Measurements from ENCODE around the gene UTP15. TPM values are rescaled to one million over a fixed set of nuclear protein-coding genes. Genes with fewer than 3 reads are reported as not detected.

Gene UTP15
- total RNA-seq, 5 donors from 2014 or later (not counting 1 experiment from before 2014, with no cell fraction given) = 21.6 to 40.6 (median 24.5) TPM

DNA sequence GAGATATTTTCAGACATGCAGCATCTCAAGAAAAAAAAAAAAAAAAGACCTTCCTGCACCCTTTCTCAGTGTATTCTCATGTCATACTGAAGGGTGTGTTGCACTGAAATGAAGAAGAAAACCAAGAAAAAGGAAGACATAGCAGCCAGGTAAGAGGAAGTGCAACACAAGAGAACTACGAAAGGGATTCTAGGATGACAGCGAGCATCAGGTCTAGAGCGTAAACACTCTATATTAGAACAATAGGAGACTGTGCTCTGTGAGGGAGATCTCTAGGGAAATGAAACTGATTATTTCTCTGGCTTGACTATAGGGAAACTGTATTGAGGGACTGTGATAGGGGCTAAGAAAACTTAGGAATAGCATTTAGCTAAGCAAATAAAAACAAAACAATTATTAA, 37.3 kb upstream of the UTP15 start:
- Mint-ChIP-seq H3K27ac (no peak overlapping the region), H3K27me3 (peaks cover 17 to 20% of the 10 kb centered on the region in 2 donors), H3K4me3 (no peak overlapping the region), H3K9me3 (no peaks in the 10 kb centered on the region), H3K36me3 (no peaks in the 10 kb centered on the region), H3K4me1 (no peaks in the 10 kb centered on the region)
- CTCF ChIA-PET = no interaction called here
- H3K4me1 ChIP-seq (ENCODE audit: control insufficient read depth in 1 of 2, extremely low read depth in 1 of 2, insufficient read depth in 2 of 2, low read length in 2 of 2) = no peaks in the 10 kb centered on the region
- no peak overlapping the region for H3K4me3 ChIP-seq (ENCODE audit: control insufficient read depth in 1 of 2, extremely low read depth in 1 of 2, low read length in 1 of 2)
- no peaks in the 10 kb centered on the region for H3K9me3 ChIP-seq
- no peak for ATAC-seq (replicated peaks in 1 of 4)
- no CpG with 5 or more reads among the region's 3 CpGs for WGBS (ENCODE audit: insufficient coverage)
- no peaks in the 10 kb centered on the region for H3K36me3 ChIP-seq (ENCODE audit: control insufficient read depth in 2 of 2, extremely low read depth in 1 of 2, insufficient read depth in 1 of 2, low read length in 1 of 2)
- peaks cover 3 to 4% of the 10 kb centered on the region in 2 experiments for H3K27me3 ChIP-seq (replicated peaks in 1 of 2; ENCODE audit: control insufficient read depth in 2 of 2, extremely low read depth in 1 of 2, insufficient read depth in 2 of 2, low read length in 1 of 2)
- POLR2A ChIA-PET = no interaction called here
- DNase-seq = no peak
- H3K27ac ChIP-seq (ENCODE audit: low read length) = no peak overlapping the region

DNA sequence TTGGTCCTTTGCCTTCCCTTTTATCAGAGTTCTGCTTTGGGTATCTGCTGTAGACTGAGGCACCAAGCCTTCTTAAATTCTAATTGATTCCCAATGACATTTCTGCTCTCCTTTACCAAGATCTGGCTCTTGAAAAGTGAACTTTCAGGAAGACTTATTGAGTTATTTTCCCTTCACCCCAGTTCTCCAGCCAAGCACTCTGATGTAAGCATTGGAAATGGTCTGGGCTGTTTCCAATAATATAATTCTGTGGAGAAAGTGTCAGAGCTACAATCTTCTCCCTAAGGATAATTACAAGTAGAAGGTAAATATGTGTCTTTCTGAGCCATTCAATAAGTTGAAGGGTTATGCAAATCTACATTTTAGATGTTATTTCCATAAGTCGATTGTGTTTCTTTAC, 36.5 kb upstream of the UTP15 start:
- no peak overlapping the region for H3K4me3 Mint-ChIP-seq

DNA sequence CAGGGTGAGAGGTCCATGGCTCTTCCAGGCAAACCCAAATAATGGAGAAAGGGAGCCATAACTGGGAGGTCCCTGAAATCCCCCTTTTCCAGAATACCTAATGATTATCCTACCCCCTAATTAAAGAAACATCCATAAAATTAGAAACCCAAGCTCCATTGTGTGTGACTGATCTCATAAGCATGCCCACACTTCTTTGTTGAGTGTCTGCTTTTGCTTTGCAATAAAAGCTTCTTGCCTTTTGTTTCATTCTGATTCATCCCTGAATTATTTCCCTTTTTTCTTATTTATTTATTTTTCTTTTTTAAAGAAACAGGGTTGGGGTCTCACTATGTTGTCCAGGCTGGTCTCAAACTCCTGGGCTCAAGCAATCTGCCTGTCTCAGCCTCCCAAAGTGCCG, 34.2 kb upstream of the UTP15 start:
- Mint-ChIP-seq H3K4me1 (no peaks in the 10 kb centered on the region), H3K27me3 (peaks cover 24 to 27% of the 10 kb centered on the region in 2 donors), H3K9me3 (no peaks in the 10 kb centered on the region), H3K36me3 (no peaks in the 10 kb centered on the region), H3K4me3 (no peak overlapping the region), H3K27ac (no peak overlapping the region)
- DNase-seq = no peak
- H3K9me3 ChIP-seq = no peaks in the 10 kb centered on the region
- POLR2A ChIA-PET = no interaction called here
- no peak overlapping the region for H3K27ac ChIP-seq (ENCODE audit: low read length)
- H3K27me3 ChIP-seq (replicated peaks in 1 of 2; ENCODE audit: control insufficient read depth in 2 of 2, extremely low read depth in 1 of 2, insufficient read depth in 2 of 2, low read length in 1 of 2) = peaks cover 3 to 8% of the 10 kb centered on the region in 2 experiments
- CTCF ChIA-PET = no interaction called here
- no peaks in the 10 kb centered on the region for H3K4me1 ChIP-seq (ENCODE audit: control insufficient read depth in 1 of 2, extremely low read depth in 1 of 2, insufficient read depth in 2 of 2, low read length in 2 of 2)
- ATAC-seq (replicated peaks in 1 of 4) = no peak
- H3K4me3 ChIP-seq (ENCODE audit: control insufficient read depth in 1 of 2, extremely low read depth in 1 of 2, low read length in 1 of 2) = no peak overlapping the region
- H3K36me3 ChIP-seq (ENCODE audit: control insufficient read depth in 2 of 2, extremely low read depth in 1 of 2, insufficient read depth in 1 of 2, low read length in 1 of 2) = no peaks in the 10 kb centered on the region
- WGBS (ENCODE audit: insufficient coverage) = no CpG with 5 or more reads among the region's 1 CpG

More for the DNA sequence above, 36.5 kb upstream of the UTP15 start:
- Mint-ChIP-seq H3K27me3 (peaks cover 22 to 23% of the 10 kb centered on the region in 2 donors), H3K4me1 (no peaks in the 10 kb centered on the region), H3K9me3 (no peaks in the 10 kb centered on the region), H3K27ac (no peak overlapping the region), H3K36me3 (no peaks in the 10 kb centered on the region)
- no peak for ATAC-seq (replicated peaks in 1 of 4)
- Histone ChIP-seq H3K27me3 (replicated peaks in 1 of 2; ENCODE audit: control insufficient read depth in 2 of 2, extremely low read depth in 1 of 2, insufficient read depth in 2 of 2, low read length in 1 of 2) (peaks cover 3 to 7% of the 10 kb centered on the region in 2 experiments), H3K4me3 (ENCODE audit: control insufficient read depth in 1 of 2, extremely low read depth in 1 of 2, low read length in 1 of 2) (no peak overlapping the region), H3K36me3 (ENCODE audit: control insufficient read depth in 2 of 2, extremely low read depth in 1 of 2, insufficient read depth in 1 of 2, low read length in 1 of 2) (no peaks in the 10 kb centered on the region), H3K4me1 (ENCODE audit: control insufficient read depth in 1 of 2, extremely low read depth in 1 of 2, insufficient read depth in 2 of 2, low read length in 2 of 2) (no peaks in the 10 kb centered on the region), H3K9me3 (no peaks in the 10 kb centered on the region), H3K27ac (ENCODE audit: low read length) (no peak overlapping the region)
- POLR2A ChIA-PET = no interaction called here
- WGBS (ENCODE audit: insufficient coverage) = no CpG with 5 or more reads among the region's 1 CpG
- no peak for DNase-seq
- CTCF ChIA-PET = no interaction called here

DNA sequence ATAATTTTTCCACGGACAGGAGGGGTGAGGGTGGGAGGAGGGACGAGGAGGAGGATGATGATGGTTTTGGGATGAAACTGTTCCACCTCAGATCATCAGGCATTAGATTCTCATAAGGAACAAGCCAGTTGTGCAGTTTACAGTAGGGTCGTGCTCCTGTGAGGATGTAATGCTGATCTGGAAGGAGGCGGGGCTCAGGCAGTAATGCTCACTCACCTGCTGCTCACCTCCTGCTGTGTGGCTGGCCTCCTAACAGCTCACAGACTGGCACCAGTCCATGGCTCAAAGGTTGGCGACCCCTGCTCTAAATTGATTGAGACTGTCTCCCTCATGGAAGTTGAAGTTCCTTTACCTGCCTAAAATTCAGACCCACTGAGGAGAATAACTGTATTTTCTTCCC, 33.3 kb upstream of the UTP15 start:
- DNase-seq (no peak), ATAC-seq (replicated peaks in 1 of 4) (no peak)
- Histone ChIP-seq H3K4me3 (ENCODE audit: control insufficient read depth in 1 of 2, extremely low read depth in 1 of 2, low read length in 1 of 2) (no peak overlapping the region), H3K27ac (ENCODE audit: low read length) (no peak overlapping the region), H3K36me3 (ENCODE audit: control insufficient read depth in 2 of 2, extremely low read depth in 1 of 2, insufficient read depth in 1 of 2, low read length in 1 of 2) (no peaks in the 10 kb centered on the region), H3K4me1 (ENCODE audit: control insufficient read depth in 1 of 2, extremely low read depth in 1 of 2, insufficient read depth in 2 of 2, low read length in 2 of 2) (no peaks in the 10 kb centered on the region), H3K27me3 (replicated peaks in 1 of 2; ENCODE audit: control insufficient read depth in 2 of 2, extremely low read depth in 1 of 2, insufficient read depth in 2 of 2, low read length in 1 of 2) (peaks cover 0 to 8% of the 10 kb centered on the region in 2 experiments), H3K9me3 (no peaks in the 10 kb centered on the region)
- ChIA-PET POLR2A (no interaction called here), CTCF (no interaction called here)
- Mint-ChIP-seq H3K27me3 (peaks cover 24 to 27% of the 10 kb centered on the region in 2 donors), H3K9me3 (no peaks in the 10 kb centered on the region), H3K36me3 (no peaks in the 10 kb centered on the region), H3K27ac (no peak overlapping the region), H3K4me3 (no peak overlapping the region), H3K4me1 (no peaks in the 10 kb centered on the region)
- WGBS (ENCODE audit: insufficient coverage) = 67% methylated on average over 1 of the region's 5 CpGs

DNA sequence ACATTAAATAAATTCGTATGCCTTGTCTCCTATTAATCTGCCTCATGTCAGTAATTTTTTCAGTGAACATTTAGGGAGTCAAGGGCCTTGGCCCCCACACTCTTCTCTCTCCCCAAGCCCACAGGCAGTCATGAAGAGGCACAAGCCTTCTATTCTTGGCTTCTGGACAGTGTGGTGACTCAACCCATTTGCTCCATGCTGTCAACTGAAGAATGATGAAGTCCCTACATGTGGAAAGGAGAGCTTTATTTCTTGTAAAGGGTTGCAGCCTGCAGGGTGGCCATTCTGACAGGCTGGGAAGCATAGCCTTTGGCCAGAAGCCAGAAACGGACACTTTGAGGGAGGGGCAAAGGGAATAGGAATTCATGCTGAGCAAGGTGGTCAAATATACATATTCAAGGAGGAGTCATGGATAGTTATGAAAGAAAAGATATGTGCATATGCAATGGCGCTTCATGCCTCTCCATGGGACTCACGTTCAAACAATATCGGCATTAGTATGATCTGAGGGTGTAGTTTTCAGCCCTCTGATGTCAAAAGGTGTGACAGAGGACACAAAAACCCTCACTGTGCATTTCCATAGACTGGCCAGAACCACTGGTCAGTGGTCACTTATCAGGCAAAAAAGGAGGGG, 31.4 kb upstream of the UTP15 start:
- Mint-ChIP-seq H3K36me3 (no peaks in the 10 kb centered on the region), H3K4me3 (no peak overlapping the region), H3K27ac (no peak overlapping the region), H3K9me3 (no peaks in the 10 kb centered on the region), H3K27me3 (peaks cover 24 to 27% of the 10 kb centered on the region in 2 donors), H3K4me1 (no peaks in the 10 kb centered on the region)
- ChIA-PET POLR2A (no interaction called here), CTCF (interaction anchor here in 1 of 2 donors (0.6 kb wide), 1 partner anchor 17 kb away, joined by 6 read pairs; no protein-coding TSS in a partner anchor)
- no peak for DNase-seq
- H3K36me3 ChIP-seq (ENCODE audit: control insufficient read depth in 2 of 2, extremely low read depth in 1 of 2, insufficient read depth in 1 of 2, low read length in 1 of 2) = no peaks in the 10 kb centered on the region
- WGBS (ENCODE audit: insufficient coverage) = 78% methylated on average over 4 of the region's 5 CpGs
- H3K4me3 ChIP-seq (ENCODE audit: control insufficient read depth in 1 of 2, extremely low read depth in 1 of 2, low read length in 1 of 2) = no peak overlapping the region
- peaks cover 0 to 16% of the 10 kb centered on the region in 2 experiments for H3K27me3 ChIP-seq (replicated peaks in 1 of 2; ENCODE audit: control insufficient read depth in 2 of 2, extremely low read depth in 1 of 2, insufficient read depth in 2 of 2, low read length in 1 of 2)
- ATAC-seq (replicated peaks in 1 of 4) = no peak
- H3K27ac ChIP-seq (ENCODE audit: low read length) = no peak overlapping the region
- H3K9me3 ChIP-seq = no peaks in the 10 kb centered on the region
- H3K4me1 ChIP-seq (ENCODE audit: control insufficient read depth in 1 of 2, extremely low read depth in 1 of 2, insufficient read depth in 2 of 2, low read length in 2 of 2) = no peaks in the 10 kb centered on the region

DNA sequence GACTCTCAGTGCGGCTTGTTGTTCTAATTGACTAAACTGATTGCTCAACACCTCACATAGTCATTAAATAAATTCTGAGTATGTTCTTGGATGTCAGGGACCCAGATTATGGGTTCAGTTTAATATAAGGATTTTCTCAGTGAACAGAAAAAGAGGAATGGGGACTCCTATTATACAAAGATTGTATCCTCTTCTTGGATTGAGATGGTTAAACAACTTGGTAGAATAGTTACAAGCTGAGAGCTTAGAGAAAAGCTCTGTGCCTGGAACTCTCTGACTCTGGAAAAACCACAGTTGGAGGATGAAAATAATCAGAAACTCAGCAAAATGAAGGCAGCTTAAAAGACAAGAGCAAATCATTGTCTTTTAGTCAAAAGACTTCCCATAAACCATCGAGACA, 30.6 kb upstream of the UTP15 start:
- Mint-ChIP-seq H3K4me1 (no peaks in the 10 kb centered on the region), H3K9me3 (no peaks in the 10 kb centered on the region), H3K27ac (no peak overlapping the region), H3K27me3 (peaks cover 22 to 31% of the 10 kb centered on the region in 2 donors), H3K4me3 (no peak overlapping the region), H3K36me3 (no peaks in the 10 kb centered on the region)
- ATAC-seq (replicated peaks in 1 of 4) = no peak
- no CpG with 5 or more reads among the region's 2 CpGs for WGBS (ENCODE audit: insufficient coverage)
- Histone ChIP-seq H3K9me3 (no peaks in the 10 kb centered on the region), H3K4me1 (ENCODE audit: control insufficient read depth in 1 of 2, extremely low read depth in 1 of 2, insufficient read depth in 2 of 2, low read length in 2 of 2) (no peaks in the 10 kb centered on the region), H3K27me3 (replicated peaks in 1 of 2; ENCODE audit: control insufficient read depth in 2 of 2, extremely low read depth in 1 of 2, insufficient read depth in 2 of 2, low read length in 1 of 2) (peaks cover 0 to 18% of the 10 kb centered on the region in 2 experiments), H3K27ac (ENCODE audit: low read length) (no peak overlapping the region), H3K36me3 (ENCODE audit: control insufficient read depth in 2 of 2, extremely low read depth in 1 of 2, insufficient read depth in 1 of 2, low read length in 1 of 2) (no peaks in the 10 kb centered on the region), H3K4me3 (ENCODE audit: control insufficient read depth in 1 of 2, extremely low read depth in 1 of 2, low read length in 1 of 2) (no peak overlapping the region)
- ChIA-PET CTCF (interaction anchor here (0.6 to 1.8 kb wide), 4 partner anchors 12 to 56 kb away, joined by 3 to 6 read pairs (median 4); no protein-coding TSS in a partner anchor), POLR2A (no interaction called here)
- no peak for DNase-seq
